ENCODE data around the gene ISM1.

The ISM1 gene

DNA sequence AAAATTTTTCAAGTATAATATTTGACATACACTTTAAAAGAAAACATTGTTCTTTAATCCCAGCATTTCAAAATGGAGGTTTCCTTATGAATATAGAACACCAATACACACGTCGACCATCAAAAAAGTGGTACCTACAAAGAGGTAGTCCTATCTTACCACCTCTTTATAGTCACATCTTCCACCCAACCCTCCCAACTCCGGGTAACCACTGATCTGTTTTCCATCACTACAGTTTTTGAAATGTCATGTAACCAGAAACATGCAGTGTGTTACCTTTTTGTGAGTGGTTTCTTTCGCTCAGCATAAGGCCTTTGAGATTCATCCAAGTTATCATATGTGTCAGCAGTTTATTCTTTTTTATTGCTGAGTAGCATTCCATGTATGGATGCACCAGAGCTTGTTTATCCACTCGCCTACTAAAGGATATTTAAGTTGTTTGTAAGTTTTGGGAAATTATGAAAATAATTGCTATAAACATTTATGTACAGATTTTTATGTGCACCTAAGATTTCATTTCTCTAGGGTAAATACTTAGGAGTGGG lies 104.8 kb downstream of the ISM1 start:
- TF ChIP-seq, protein P1, sequence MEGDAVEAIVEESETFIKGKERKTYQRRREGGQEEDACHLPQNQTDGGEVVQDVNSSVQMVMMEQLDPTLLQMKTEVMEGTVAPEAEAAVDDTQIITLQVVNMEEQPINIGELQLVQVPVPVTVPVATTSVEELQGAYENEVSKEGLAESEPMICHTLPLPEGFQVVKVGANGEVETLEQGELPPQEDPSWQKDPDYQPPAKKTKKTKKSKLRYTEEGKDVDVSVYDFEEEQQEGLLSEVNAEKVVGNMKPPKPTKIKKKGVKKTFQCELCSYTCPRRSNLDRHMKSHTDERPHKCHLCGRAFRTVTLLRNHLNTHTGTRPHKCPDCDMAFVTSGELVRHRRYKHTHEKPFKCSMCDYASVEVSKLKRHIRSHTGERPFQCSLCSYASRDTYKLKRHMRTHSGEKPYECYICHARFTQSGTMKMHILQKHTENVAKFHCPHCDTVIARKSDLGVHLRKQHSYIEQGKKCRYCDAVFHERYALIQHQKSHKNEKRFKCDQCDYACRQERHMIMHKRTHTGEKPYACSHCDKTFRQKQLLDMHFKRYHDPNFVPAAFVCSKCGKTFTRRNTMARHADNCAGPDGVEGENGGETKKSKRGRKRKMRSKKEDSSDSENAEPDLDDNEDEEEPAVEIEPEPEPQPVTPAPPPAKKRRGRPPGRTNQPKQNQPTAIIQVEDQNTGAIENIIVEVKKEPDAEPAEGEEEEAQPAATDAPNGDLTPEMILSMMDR (IDR thresholded peaks at IDR 0.05; ENCODE audit: borderline replicate concordance, extremely low read depth, low read length, poor library complexity, severe bottlenecking): no peak
- TF ChIP-seq EZH2 (IDR thresholded peaks at IDR 0.05; ENCODE audit: borderline replicate concordance, low read depth, low read length, severe bottlenecking): no peak
- Histone ChIP-seq H3K4me2 (ENCODE audit: insufficient read depth, low read length) (no peak overlapping the region), H3K9ac (ENCODE audit: low read depth, low read length) (no peak overlapping the region), H3K79me2 (ENCODE audit: insufficient read depth, low read length) (no peaks in the 10 kb centered on the region), H3K4me1 (ENCODE audit: insufficient read depth, low read length) (peaks cover 24% of the 10 kb centered on the region), H3K27ac (ENCODE audit: low read length) (no peak overlapping the region), H3K27me3 (ENCODE audit: insufficient read depth, low read length, poor library complexity) (no peaks in the 10 kb centered on the region), H3K36me3 (ENCODE audit: insufficient read depth, low read length) (no peaks in the 10 kb centered on the region), H3K4me3 (ENCODE audit: low read depth in 1 of 2, low read length in 2 of 2) (no peak overlapping the region), H3K9me3 (ENCODE audit: insufficient read depth, low read length, severe bottlenecking) (no peaks in the 10 kb centered on the region), H2AFZ (ENCODE audit: low read depth, low read length) (no peak overlapping the region), H4K20me1 (ENCODE audit: insufficient read depth, low read length) (no peaks in the 10 kb centered on the region)
- no peak for ATAC-seq (ENCODE audit: insufficient read depth, low read depth)
- no peak for DNase-seq

DNA sequence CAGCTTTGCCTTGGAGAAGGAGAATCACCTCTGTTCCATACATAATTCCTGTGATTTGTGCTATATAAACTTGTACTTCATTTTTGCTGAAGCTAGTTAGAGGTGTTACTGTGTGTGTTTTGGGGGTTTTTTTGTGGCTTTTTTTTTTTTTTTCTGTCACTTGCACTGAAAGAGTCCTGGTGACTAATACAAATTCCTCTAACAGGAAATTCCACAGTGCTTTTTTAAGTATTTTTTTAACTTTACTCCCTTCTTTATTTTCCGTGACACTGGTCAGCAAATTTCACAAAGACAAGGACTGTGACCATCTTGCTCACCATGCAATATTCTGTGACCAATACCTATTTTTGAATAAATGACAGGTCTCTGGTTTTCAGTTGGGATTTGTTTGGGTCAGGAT lies 110.5 kb downstream of the ISM1 start:
- ATAC-seq (ENCODE audit: insufficient read depth, low read depth) (no peak), DNase-seq (no peak)
- Histone ChIP-seq H3K79me2 (ENCODE audit: insufficient read depth, low read length) (no peaks in the 10 kb centered on the region), H3K4me1 (ENCODE audit: insufficient read depth, low read length) (0 out of 2 replicates have a peak, but pooled peaks cover 7% of the 10 kb centered on the region), H3K9ac (ENCODE audit: low read depth, low read length) (no peak overlapping the region), H3K4me2 (ENCODE audit: insufficient read depth, low read length) (no peak overlapping the region), H3K27me3 (ENCODE audit: insufficient read depth, low read length, poor library complexity) (no peaks in the 10 kb centered on the region), H3K27ac (ENCODE audit: low read length) (no peak overlapping the region), H3K36me3 (ENCODE audit: insufficient read depth, low read length) (no peaks in the 10 kb centered on the region), H3K9me3 (ENCODE audit: insufficient read depth, low read length, severe bottlenecking) (no peaks in the 10 kb centered on the region), H2AFZ (ENCODE audit: low read depth, low read length) (no peak overlapping the region), H3K4me3 (ENCODE audit: low read depth in 1 of 2, low read length in 2 of 2) (no peak overlapping the region), H4K20me1 (ENCODE audit: insufficient read depth, low read length) (no peaks in the 10 kb centered on the region)
- TF ChIP-seq, protein P1 (IDR thresholded peaks at IDR 0.05; ENCODE audit: borderline replicate concordance, extremely low read depth, low read length, poor library complexity, severe bottlenecking): no peak
- TF ChIP-seq EZH2 (IDR thresholded peaks at IDR 0.05; ENCODE audit: borderline replicate concordance, low read depth, low read length, severe bottlenecking): no peak

DNA sequence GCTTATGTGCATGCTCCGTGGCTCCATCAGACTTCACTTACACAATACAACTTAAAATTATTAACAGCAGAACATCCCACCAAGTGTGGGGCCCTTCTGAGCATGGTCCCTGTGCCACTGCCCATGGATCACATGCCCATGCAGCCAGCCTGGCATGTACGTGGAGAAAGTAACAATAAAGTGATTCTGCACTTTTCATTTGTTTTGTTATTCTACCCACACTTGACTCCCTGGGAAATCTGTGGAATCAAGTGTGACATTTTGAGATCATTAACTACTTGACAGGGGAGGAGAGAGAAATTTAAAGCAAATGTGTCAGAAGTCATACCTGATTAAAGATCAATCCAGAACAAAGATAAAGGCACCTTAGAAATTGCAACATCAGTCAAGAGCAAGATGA lies 112.0 kb downstream of the ISM1 start:
- Histone ChIP-seq H3K9ac (ENCODE audit: low read depth, low read length) (no peak overlapping the region), H3K4me2 (ENCODE audit: insufficient read depth, low read length) (no peak overlapping the region), H3K27me3 (ENCODE audit: insufficient read depth, low read length, poor library complexity) (no peaks in the 10 kb centered on the region), H3K27ac (ENCODE audit: low read length) (no peak overlapping the region), H3K4me3 (ENCODE audit: low read depth in 1 of 2, low read length in 2 of 2) (no peak overlapping the region), H3K36me3 (ENCODE audit: insufficient read depth, low read length) (no peaks in the 10 kb centered on the region), H4K20me1 (ENCODE audit: insufficient read depth, low read length) (no peaks in the 10 kb centered on the region), H3K9me3 (ENCODE audit: insufficient read depth, low read length, severe bottlenecking) (no peaks in the 10 kb centered on the region), H2AFZ (ENCODE audit: low read depth, low read length) (no peak overlapping the region), H3K79me2 (ENCODE audit: insufficient read depth, low read length) (no peaks in the 10 kb centered on the region), H3K4me1 (ENCODE audit: insufficient read depth, low read length) (0 out of 2 replicates have a peak, but pooled peaks cover 7% of the 10 kb centered on the region)
- TF ChIP-seq, protein P1 (IDR thresholded peaks at IDR 0.05; ENCODE audit: borderline replicate concordance, extremely low read depth, low read length, poor library complexity, severe bottlenecking): no peak
- no peak for TF ChIP-seq EZH2 (IDR thresholded peaks at IDR 0.05; ENCODE audit: borderline replicate concordance, low read depth, low read length, severe bottlenecking)
- DNase-seq (no peak), ATAC-seq (ENCODE audit: insufficient read depth, low read depth) (no peak)
